CD4-positive, alpha-beta T cell treated with Interferon alpha-2 for 1 hour (primary cell): ENCODE data around the gene LIX1L.
A peak's percentile ranks its signal among the peaks of the same experiment; 100 is the strongest.

Experiments
- DNase-seq, 2 donors: peaks; one replicate each; pipeline ENCODE4 v3.0.0-alpha.2; 2020 to 2022

LIX1L gene

DNA sequence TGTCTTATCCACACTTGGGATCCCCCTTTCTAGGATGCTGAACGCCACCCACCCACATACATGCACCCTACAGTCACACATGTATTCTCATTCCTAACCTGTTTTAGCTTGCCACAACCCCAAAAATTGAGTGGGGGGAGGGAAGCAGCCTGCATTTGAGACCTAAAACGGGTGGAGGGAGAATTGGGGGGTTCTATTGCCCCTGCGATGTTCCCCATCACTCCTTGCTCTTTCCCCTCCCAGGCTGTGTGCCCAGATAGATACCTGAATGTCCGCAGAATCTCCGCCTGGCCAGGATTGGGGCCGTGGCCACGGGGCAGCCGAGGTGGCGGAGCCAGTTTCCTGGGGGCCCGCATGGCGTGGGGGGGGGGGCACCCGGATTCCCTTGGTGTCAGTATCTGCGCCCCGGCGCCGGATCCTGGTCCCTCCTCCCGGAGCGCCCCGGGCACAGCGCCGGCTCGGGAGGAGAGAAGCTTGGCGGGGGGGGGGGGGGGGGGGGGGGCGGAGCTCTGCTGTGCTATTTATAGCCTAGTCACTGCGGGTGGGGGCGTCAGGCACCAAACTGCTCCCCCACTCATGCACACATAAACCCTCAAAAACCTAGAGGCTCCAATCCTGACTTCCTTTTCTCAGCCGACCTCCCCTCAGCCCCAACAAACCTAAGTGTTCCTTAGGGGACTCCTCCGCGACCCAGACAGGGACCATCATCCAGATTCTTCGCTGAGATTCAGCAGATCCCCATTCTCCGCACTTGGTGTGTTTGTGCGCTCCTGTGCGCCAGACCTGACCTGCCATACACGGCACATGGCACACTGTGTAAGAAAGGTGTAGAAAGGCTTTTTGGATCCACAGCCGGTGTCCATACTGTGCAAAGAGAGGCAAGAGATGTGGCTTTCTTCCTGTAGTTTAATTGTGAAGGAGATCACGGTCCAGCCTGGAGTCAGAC, 4.6 kb upstream of the LIX1L start:
- DNase-seq: peak; percentile 31 to 58

DNA sequence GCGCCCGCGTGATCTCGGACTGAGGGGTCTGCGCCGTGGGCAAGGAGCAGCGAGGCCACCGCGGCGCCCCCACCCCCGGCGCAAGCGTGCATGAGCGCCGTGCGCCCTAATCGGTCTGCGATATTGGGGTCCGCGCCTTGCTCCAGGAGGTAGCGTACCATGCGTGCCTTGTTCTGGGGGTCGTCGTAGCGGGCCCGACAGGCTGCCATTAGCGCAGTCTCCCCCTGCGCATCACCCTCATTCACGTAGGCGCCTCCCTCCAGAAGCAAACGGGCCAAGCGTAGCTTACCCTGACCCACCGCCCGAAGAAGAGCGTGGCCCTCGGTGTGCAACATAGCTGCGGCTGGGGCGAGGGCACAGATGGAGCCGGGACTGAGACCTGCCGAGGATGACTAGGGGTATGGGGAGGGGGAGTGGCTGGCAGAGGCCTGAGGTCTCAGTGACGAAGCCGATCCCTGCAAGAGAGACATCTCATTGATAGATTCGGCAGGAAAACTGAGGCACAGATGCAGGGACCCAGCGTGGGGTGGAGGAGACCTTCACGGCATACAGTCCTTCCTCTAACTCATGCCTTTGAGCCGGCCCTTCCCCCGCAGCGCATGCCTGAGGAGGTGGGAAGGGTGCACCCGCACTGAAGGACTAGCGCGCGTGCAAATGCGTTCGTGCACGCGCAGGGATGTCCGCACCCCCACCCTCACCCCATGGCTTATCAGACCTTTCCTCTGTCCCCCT, 3.8 kb upstream of the LIX1L start:
- DNase-seq: peak in 1 of 2 donors; percentile 47

DNA sequence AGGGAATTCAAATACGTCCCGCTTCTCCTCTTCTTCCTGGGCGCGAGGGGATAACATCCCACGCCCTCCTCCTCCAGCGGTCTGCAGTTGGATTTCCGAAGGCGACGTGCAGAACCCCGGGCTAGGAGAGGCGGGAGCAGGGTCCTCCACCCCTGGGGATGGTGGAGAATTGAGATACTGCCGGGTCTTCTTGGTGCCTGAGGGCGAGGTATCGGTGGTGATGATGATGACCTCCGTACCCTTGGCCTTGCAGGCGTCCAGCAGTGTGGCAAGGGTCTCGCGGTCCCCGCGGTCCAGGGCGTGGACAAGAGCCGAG, 3.2 kb upstream of the LIX1L start:
- no peak for DNase-seq

DNA sequence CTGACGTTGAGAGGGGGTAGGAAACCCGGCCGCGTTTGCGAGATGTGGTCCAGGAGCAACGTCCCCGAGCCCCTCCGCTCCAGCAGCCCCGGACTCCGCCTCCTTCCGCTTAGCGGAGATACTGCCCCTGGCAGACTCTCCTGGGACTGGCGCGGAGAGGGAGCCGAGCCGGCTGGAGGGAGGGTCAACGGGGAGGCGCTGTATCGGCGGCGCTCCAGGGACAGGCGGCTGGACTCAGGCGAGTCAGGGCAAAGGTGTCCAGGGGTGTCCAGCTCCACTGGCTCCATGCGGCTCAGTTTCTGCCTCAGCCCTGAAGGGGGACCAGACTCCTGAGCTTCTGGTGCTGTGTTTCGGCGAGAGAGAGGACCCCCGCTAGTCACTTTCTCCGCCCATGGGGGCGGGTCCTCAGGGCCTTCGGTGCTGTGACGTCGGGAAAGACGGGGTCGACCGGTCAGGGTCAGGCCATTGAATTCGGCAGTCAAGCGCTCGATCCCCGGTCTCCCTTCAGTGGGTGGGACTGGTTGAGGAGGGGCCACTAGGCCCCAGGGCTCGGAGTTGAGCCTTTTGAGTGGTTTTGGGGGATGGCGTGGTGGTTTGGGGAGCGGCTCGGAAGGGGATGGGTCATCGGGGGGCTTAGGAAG, 2.8 kb upstream of the LIX1L start:
- DNase-seq: peak; percentile 44 to 61

DNA sequence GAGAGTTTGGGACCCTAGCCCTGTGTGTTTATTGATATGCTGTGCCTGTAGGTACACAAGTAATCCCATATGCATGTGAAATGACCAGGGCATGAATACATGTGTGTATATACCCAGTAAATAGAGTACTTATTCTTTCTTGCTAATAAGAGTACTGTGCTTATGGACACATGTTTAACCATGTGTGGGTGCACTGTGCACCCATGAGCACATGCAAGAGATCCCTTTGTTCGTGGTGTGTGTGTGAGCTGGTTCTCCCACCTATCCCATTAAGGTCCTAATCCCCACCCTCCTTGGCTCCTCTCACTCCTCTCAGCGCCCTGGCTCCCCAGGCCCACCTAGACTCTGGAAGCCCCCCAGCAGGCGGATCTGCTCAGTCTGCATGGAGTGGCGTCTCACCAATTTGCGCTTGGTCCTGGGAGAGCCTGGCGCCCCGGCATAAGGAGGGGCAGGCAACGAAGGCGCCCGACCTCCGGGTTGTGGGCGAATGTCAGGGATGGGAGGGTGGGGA, 2.2 kb upstream of the LIX1L start:
- no peak for DNase-seq

DNA sequence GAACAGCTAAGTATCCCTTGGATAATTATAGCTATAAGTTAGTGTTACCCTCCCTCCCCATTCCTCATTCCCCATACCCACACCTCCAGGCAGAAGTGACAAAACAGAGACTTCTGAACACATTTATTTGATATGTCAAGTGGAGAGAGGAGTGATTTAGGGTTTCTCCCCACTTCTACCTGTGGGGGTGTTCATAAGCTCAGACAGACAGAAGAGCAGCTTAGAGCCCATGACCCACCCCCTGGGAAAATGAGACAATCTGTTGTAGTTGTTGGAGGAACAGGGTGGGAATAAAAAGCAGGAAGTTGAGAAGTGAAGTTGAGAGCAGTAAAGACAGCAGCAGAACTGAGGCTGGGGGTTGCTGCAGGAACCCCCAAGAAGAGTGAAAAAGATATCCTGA, 1.5 kb upstream of the LIX1L start:
- no peak for DNase-seq

DNA sequence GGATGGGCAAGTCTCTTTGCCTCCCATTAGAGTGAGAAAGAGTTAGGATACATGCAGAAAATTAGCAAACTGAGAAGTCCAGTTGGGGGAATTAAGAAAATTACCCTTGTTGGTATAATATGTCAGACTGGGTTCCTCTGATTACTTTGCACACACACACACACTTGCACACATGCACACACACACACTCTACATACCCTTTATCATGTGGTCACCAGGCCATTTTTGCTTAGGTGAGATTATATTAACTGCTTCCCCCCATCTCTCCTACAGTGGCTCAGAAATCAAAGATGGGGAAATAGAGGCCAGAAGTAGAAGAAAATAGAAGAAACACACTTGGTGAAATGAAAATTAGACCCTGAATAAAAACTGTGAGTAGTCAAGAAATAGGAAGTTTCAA, 917 bp upstream of the LIX1L start:
- no peak for DNase-seq

DNA sequence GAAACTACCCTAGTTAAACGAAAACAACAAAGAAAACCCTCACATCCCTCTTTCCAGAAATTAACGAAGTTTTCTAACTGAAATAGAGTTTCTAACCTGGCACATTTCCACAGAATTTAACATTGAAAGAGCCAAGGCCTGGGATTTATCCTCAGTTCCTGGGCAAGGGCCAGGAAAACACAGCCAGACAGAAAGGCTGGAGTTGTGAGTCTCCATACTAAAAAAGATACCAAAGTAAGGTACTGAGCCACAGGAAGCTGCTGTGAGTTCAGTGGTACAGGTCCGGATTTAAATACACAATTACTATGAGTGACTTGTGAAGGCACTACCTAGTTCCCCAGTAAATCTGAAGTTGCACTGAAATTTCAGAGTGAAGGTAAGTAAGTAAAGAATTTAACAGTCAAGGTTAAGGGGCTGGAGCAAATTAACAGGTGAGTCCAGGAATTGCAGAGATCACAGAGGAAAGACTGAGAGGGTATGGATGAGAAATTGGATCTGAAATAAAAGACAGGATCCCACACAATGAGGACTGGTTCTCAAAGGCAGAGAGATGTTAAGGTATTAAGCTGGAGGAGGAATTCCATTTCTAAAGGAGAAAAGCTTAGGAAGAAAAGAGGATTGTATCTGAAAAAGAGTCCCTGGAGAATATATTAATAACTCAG, 905 bp downstream of the LIX1L start:
- peak in 1 of 2 donors; percentile 33 for DNase-seq

DNA sequence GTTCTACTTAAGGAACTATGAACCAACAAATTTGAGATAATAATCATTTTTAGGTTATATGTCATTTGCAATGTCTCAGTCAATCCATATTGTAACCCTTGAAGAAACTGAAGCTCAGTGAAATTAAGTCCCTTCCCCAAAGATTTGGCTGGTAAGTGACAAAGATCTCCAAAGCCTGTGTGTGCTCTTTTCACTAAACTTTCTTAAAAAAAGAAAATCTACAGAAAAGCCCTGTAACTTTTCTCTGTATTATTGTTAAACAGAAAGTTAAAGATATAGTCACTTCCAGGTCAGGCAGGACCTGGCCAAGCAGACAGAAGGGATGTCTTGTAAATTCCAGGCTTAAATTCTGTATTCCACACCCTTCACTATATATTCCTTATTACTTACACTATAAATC, 1.5 kb downstream of the LIX1L start:
- DNase-seq: no peak

DNA sequence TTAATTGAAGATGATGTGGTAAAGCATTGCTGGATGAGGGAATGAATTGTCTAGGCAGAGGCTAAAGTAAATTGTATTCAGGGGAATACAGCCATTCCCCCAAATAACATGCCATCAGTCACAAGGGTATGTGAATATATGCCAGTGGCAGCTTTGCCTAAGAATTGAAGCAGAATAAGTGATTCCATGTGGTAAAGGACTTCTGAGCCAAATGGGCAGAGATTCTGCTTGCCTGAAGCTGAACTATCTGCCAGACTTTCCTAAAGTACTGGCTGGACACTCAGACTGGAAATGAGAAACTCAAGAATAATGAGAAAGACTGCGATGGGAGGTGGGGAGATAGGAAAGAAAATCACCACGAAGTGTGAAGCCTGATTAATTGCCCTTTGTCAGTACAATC, 2.4 kb downstream of the LIX1L start:
- no peak for DNase-seq

DNA sequence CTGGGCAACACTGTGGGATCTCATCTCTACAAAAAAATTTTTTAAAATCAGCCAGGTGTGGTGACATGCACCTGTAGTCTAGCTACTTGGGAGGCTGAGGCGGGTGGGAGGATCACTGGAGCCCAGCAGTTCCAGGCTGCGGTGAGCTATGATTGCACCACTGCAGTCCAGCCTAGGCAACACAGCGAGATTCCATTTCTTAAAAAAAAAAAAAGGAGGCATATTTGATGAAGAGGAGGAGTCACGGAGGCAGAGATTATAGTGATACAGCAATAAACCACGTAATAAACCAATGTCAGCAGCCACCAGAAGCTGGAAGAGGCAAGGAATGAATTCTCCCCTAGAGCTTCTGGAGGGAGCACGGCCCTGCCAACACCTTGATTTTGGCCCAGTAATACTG, 4.0 kb downstream of the LIX1L start:
- DNase-seq: no peak

DNA sequence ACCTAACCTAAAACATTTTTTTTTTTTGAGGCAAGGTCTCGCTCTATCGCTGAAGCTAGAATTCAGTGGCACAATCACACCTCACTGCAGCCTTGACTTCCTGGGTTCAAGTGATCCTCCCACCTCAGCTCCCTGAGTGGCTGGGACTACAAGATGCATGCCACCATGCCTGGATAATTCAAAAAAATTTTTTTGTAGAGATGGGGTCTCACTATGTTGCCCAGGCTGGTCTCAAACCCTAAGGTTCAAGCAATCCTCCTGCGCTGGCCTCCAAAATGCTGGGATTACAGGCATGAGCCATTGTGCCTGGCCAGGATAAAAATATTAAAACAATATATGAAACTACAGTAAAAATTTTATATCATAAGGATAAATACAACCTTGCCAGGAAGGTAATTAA, 4.9 kb downstream of the LIX1L start:
- DNase-seq: no peak

DNA sequence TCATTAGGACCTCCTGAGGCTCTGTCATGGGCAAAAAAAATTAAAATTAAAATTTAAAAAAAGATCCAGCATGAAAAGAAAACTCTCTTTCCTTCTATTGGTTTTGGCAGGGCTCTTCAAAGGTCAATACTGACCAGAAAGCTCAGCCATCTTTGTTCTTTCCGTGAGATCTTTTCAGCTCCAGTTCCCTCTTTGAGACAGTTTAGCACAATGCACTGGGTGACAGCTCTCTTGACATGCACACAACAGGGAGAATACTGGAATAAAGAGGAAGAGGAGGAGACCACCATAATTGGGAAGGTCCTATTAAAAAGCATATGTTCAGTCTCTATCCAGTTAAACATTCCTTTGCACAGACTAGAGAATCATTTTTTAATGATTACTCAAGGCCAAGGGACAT, 6.3 kb downstream of the LIX1L start:
- DNase-seq: no peak

DNA sequence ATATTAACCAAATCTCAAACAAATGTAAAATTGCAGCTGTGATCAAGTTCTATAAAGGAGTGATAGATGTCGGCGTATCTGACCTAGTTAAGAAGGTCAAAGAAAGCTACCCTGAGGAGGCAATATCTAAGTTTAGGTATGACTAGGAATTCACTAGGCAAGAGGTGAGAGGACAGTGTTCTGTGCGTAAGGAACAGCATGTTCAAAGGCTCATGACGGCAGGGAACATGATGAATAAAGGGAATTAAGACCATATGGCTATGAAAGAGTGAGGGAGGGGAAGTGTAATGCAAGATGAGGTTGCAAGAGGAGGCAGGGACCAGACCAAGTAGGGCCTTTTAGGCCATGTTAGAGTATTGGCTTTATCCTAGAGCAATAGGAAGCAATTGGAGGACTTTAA, 8.6 kb downstream of the LIX1L start:
- no peak for DNase-seq

DNA sequence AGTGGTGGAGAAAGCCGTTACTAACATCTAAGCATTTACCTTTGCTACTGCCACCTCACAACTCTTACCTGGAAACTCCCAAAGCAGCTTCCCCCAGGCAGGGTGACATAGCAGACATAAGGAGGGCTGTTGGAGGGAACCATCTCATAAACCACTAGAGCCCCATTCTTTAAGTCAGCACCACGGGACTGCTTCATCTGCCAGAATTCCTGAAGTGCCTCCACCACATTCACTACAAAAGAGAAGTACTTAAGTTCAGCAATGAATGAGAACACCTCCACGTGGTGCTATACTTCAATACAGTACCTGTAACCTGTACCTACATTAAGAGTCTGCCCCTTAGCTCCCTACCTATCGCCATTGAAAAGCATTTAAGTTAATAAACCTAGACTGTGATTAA, 10.3 kb downstream of the LIX1L start:
- DNase-seq: no peak

DNA sequence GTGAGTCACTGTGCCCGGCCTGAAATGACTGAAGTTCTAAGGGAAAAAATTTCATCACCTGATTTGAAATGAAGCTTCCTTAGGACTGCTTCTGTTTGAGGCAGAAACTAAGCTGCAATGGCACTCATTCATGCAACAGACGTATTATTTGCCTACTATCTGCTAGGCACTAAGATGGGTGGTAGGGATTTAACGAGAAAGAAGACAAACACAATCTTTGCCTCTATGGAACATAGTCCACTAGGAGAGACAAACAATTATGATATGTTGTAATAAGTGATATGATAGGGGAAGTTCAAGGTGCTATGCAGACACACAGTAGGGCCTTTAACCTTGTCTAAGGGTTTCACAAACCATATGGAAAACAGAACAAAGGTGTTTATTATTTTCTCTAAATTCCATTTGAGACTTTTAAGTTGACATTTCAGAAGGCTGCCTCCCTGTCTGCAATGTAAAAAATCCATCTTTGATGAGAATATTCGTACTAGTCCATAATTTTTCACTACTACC, 11.3 kb downstream of the LIX1L start:
- DNase-seq: no peak

DNA sequence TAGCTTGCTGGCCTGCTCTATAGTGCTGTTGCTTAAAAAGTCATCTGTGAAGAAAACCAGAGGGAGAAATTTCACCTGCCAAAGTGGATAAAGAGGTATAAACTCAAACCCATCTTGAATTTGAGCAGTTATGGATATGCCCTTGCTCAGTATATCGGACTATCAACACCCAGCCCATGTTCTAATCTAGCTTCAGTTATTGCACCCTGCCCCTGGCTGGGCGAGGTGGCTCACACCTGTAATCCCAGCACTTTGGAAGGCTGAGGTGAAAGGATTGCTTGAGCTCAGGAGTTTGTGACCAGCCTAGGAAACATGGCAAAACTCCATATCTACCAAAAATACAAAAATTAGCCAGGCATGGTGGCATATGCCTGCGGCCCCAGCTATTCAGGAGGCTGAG, 13.3 kb downstream of the LIX1L start:
- DNase-seq: no peak

DNA sequence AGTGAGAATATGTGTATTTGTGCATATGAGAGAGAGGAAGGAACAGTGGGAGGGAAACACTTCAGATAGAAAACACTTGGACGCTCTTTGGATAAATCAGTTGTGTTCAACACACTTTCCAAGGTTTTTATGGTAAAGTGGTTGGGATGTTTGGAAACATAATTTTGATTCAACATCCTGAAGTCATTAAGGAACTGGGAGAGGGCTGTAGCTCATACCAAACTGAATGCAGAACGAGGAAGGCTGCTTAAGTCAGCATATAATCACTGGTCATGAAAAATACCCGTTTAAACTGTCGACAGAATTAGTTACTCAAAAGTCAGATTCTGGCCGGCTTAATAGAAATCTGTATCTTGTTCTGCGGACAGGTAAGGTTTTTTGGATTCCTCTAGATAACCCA, 14.9 kb downstream of the LIX1L start:
- DNase-seq: no peak

DNA sequence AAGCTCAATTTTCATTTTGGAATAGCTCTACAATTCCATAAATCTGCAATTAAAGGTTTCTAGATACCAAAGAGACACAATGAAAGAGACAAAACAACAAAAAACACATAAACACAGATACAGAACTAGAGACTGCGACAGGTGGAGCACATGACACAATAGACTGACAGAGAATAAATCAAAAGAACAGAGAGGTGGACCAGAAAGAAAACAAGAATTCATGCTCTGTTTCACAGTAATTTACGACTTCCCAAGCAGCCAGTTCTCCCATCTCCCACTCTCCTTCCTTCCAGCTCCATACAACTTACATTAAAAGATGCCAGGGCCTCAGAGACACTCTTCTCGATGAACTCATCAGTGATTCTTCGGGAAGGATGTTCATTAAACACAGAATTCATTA, 15.4 kb downstream of the LIX1L start:
- no peak for DNase-seq

DNA sequence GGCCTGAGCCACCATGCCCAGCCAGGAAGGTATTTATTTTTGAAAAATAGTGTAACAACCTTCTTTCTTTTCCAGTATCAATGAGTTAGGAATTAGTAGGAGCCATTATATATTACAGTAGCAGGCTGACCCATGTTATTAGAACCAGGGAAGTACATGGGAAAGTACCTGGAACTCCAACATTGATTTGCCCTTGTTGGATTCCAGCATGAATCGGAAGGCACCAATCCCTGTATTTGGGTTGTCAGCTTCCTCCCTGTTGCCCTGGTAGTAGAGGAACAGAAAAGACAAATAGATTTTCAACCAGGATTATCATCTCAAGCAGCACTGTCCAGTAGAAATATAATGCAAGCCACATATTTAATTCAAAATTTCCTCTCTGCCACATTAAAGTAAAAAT, 20.4 kb downstream of the LIX1L start:
- DNase-seq: no peak

DNA sequence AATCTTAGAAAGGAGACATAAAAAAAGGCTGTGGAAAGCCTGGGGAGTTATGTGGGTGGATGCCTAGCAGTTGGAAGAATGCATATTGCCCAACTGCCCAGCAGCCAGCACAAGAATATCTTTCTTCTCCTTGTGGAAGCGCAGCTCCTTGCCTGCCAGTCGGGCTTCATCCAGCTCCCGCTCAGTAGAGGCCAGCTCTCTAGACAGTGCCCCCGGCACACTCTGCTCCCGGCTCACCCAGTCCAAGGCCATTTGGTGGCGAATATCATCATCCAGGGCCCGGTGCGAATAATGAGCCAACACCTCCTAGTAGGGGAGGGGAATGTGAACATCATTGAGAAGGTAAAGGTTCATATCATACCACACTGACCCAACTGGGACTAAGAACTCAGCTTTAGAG, 21.6 kb downstream of the LIX1L start:
- DNase-seq: no peak

DNA sequence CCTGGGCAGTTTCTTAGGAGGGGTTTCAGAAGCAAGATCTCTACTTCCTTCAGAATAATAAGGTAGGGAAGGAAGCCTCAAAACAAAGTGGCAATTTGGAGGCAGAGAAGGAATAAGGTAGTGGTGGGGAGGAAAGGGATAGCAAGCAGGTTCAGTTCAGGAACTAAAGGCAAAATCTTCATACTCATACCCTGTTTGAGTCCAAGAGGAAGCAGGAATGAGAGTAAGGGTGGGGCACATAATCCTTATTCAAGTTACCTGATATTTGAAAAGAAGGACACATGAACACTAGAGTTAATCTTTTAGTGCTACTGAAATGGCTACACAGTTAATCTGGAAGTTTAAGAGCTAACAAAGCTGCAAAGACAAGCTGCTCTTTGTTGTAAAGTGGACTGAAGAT, 22.1 kb downstream of the LIX1L start:
- no peak for DNase-seq

DNA sequence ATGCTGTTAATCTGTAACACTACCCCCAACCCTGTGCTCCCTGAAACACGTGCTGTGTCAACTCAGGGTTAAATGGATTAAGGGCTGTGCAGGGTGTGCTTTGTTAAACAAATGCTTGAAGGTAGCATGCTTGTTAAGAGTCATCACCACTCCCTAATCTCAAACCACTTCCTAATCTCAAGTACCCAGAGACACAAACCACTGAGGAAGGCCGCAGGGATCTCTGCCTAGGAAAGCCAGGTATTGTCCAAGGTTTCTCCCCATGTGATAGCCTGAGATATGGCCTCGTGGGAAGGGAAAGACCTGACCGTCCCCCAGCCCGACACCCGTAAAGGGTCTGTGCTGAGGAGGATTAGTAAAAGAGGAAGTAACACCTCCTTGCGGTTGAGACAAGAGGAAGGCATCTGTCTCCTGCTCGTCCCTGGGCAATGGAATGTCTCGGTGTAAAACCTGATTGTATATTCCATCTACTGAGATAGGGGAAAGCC, 25.3 kb downstream of the LIX1L start:
- peak in 1 of 2 donors; percentile 53 for DNase-seq
